ENCODE results near the gene COL26A1.

Gene COL26A1

GRCh38 chr7:101596898-101597297 lies 234.2 kb downstream of the COL26A1 start:
- DNase-seq (ENCODE audit: low read depth in 2 of 2) = no peak
- TF ChIP-seq CTCF (IDR thresholded peaks at IDR 0.05; ENCODE audit: low read depth, low read length) = no peak
- H3K4me3 ChIP-seq (replicated peaks in 1 of 2; ENCODE audit: low read depth in 2 of 2, low read length in 2 of 2) = no peak overlapping the region

GRCh38 chr7:101597941-101598340 lies 235.3 kb downstream of the COL26A1 start:
- no peak for TF ChIP-seq CTCF (IDR thresholded peaks at IDR 0.05; ENCODE audit: low read depth, low read length)
- H3K4me3 ChIP-seq (replicated peaks in 1 of 2; ENCODE audit: low read depth in 2 of 2, low read length in 2 of 2) = no peak overlapping the region
- DNase-seq (ENCODE audit: low read depth in 2 of 2) = no peak

GRCh38 chr7:101598422-101598985 lies 235.8 kb downstream of the COL26A1 start:
- no peak overlapping the region for H3K4me3 ChIP-seq (replicated peaks in 1 of 2; ENCODE audit: low read depth in 2 of 2, low read length in 2 of 2)
- no peak for TF ChIP-seq CTCF (IDR thresholded peaks at IDR 0.05; ENCODE audit: low read depth, low read length)
- no peak for DNase-seq (ENCODE audit: low read depth in 2 of 2)

- TF ChIP-seq CTCF (IDR thresholded peaks at IDR 0.05; ENCODE audit: low read depth, low read length) = no peak
- H3K4me3 ChIP-seq (replicated peaks in 1 of 2; ENCODE audit: low read depth in 2 of 2, low read length in 2 of 2) = no peak overlapping the region
- no peak for DNase-seq (ENCODE audit: low read depth in 2 of 2)
Measured at GRCh38 chr7:101598986-101599771, 236.5 kb downstream of the COL26A1 start.

GRCh38 chr7:101599787-101600186 lies 237.1 kb downstream of the COL26A1 start:
- no peak for TF ChIP-seq CTCF (IDR thresholded peaks at IDR 0.05; ENCODE audit: low read depth, low read length)
- no peak for DNase-seq (ENCODE audit: low read depth in 2 of 2)
- no peak overlapping the region for H3K4me3 ChIP-seq (replicated peaks in 1 of 2; ENCODE audit: low read depth in 2 of 2, low read length in 2 of 2)

GRCh38 chr7:101602082-101602481 lies 239.4 kb downstream of the COL26A1 start:
- no peak for TF ChIP-seq CTCF (IDR thresholded peaks at IDR 0.05; ENCODE audit: low read depth, low read length)
- DNase-seq (ENCODE audit: low read depth in 2 of 2) = no peak
- no peak overlapping the region for H3K4me3 ChIP-seq (replicated peaks in 1 of 2; ENCODE audit: low read depth in 2 of 2, low read length in 2 of 2)
